Choroid plexus epithelial cell (primary cell): ENCODE measurements around the gene MTRF1.

Source experiments
- DNase-seq: peaks from one replicate; pipeline ENCODE4 v3.0.0-alpha.2; 2010; ENCODE audit warnings: low read depth
- H3K4me3 ChIP-seq: 2 replicates; pipeline ENCODE4 v1.5.1; 2011; ENCODE audit warnings: low read depth, mild to moderate bottlenecking, control low read depth, low read length, moderate library complexity
- TF ChIP-seq, protein P1 (sequence below): conservative IDR thresholded peaks from 2 replicates; pipeline ENCODE4 v1.5.1; 2011; ENCODE audit warnings: low read depth, mild to moderate bottlenecking, control low read depth, inconsistent platforms, low read length, moderate library complexity

Gene MTRF1

DNA sequence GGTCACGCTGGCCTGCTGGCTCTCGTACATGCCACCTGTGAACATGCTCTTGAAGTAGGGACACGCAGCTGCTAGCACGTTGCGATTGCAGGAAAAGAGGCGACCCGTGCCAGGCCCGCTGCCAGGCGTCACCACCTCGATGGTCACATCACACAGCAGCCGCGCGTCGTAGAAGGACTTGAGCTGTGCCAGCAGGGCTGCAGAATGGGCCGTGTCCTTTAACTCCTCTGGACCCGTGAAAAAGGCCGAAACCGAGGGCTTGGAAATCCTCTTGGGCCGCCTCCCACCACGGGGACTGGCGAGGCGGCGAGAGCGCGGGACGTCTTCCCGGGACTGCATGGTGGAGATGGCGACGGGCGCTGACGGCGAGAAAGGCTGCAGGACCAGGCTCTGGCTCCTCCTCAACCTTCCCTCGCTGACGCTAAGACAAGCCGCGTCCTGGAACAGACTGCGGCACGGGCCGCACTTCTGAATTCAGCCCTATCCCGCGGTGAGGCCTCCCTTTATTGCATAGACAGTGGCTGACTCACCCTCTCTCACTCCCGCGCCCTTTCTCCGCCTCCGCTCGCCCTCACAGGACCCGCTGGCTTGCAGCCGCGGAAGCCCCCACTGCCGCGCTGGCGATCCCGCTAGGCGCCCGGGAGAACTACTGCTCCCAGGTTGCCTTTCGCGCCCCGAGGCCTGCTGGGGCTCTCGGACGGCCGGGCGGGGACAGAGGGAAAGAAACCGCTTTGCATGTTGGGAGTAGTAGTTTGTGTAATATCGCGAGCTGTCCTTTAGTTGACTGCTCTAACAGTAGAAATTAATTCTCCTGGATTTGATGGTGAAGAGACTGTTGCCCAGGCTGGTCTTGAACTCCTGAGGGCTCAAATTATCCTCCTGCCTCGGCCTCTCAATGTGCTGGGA, 69.2 kb downstream of the MTRF1 start, which contains the start of gene KBTBD7:
TSS of gene KBTBD7 (minus strand) at position 651 of the 906 bp plus-strand sequence. CDS start at position 339, 312 bp downstream.
- peak within 1 kb of the TSS; percentile 61 for H3K4me3 ChIP-seq
- TF ChIP-seq, protein P1, sequence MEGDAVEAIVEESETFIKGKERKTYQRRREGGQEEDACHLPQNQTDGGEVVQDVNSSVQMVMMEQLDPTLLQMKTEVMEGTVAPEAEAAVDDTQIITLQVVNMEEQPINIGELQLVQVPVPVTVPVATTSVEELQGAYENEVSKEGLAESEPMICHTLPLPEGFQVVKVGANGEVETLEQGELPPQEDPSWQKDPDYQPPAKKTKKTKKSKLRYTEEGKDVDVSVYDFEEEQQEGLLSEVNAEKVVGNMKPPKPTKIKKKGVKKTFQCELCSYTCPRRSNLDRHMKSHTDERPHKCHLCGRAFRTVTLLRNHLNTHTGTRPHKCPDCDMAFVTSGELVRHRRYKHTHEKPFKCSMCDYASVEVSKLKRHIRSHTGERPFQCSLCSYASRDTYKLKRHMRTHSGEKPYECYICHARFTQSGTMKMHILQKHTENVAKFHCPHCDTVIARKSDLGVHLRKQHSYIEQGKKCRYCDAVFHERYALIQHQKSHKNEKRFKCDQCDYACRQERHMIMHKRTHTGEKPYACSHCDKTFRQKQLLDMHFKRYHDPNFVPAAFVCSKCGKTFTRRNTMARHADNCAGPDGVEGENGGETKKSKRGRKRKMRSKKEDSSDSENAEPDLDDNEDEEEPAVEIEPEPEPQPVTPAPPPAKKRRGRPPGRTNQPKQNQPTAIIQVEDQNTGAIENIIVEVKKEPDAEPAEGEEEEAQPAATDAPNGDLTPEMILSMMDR: no peak

DNA sequence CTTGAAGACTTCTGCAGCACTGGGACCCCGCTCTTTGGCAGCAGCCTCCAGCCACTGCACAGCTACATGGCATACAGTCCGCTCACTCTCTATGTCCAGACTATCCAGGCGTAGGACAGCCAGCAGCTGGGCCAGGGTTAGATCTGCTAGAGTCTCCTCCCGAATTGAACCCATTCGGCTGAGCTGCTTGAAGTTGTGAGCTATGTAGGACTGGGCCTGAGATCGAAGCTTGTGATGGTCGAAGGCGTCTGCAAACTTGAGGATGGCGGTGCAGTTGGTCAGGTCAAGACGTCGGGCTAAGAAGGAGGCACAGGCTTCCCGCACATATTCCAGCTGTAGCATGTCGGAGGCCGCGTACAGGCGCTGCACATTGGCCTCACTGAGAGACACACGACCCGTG, 69.9 kb downstream of the MTRF1 start:
- TF ChIP-seq, protein P1: no peak
- DNase-seq: no peak
- peak overlapping the region; percentile 61 for H3K4me3 ChIP-seq

More for the DNA sequence above, 69.2 kb downstream of the MTRF1 start, which contains the start of gene KBTBD7:
- DNase-seq: peak; percentile 99

DNA sequence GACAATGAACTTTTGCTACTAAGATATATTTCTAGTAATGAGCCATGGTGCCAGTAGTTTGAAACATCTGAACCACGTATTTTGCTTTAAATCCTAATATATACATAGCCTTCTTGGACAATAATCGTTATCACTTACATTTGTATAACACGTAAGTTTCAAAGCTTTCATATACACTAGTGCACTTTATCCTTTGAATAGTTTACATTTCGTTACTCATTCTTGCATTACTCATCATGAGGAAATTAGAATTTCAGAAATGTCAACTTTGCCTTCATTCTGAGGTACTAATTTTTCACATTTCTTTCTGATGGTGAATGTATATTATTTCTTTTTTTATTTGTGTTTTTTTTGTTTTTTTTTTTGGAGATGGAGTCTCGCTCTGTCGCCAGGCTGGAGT, 74.8 kb downstream of the MTRF1 start:
- no peak overlapping the region for H3K4me3 ChIP-seq
- TF ChIP-seq, protein P1: no peak
- peak; percentile 66 for DNase-seq

- TF ChIP-seq, protein P1: no peak
- DNase-seq: no peak
- no peak overlapping the region for H3K4me3 ChIP-seq
These were observed 76.9 kb downstream of the MTRF1 start for GRCh38 chr13:41186481-41186880.

GRCh38 chr13:41182231-41182630, 81.1 kb downstream of the MTRF1 start:
- no peak overlapping the region for H3K4me3 ChIP-seq
- no peak for DNase-seq
- TF ChIP-seq, protein P1: no peak

DNA sequence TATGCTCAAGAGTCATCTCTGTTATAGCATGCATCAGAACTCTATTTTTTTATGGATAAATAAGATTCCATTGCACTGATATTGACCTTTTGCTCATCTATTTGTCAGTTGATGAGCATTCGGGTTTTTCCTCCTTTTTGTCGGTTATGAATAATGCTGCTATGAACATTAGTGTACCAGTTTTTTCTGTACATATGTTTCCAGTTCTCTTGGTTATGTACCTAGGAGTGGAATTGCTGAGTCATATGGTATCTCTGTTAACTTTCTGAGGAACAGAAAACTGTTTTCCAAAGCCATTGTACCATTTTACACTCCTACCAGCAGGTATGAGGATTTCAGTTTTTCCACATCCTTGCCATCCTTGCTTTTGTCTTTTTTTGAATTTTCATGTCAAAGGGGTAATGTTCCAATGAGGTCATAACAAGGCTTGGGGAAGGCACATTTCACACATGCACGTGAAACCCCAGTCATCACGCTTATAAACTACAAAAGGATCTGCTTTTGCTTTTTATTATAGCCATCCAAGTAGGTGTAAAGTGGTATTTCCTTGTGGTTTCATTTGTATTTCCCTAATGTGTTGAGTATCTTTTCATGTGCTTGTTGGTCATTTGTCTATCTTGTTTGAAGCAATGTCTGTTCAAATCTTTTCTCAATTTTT, 83.7 kb downstream of the MTRF1 start:
- no peak overlapping the region for H3K4me3 ChIP-seq
- TF ChIP-seq, protein P1: no peak
- DNase-seq: peak; percentile 56
